ENCODE data around the gene PMAIP1.
"Not testable (repeated sequence)": the region's sequence is repeated elsewhere in the genome, so short reads cannot be mapped to it uniquely, and the experiment has no call there.

The PMAIP1 gene

DNA sequence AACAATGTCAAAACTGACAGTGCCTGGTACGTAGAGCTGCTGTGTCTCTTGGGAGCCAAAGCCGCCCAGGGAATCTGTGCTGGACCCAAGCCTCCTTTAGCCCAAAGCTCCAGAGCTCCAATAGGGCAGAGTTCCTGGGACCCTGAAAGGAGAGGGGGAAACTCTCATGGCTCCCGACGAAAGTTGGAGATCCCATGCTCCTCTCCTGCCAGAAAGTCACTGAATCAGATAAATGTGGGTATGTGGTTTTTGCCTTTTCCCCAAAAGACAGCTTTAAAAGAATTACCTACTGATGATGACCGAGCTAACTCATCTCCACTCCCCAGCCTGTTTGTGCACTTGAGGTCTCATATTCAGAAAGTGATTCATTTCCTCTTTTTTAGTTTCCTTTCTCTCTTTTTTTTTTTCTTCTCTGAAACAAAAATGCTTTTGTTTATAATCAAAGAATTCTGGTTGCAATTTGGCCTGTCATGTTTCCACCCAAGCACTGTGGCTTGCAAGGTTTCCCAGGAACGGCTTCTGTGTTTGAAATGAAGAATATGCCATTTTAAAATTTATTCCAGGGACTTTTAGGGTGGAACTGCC is 14.1 kb upstream of the PMAIP1 start:
- DNase-seq (ENCODE audit: low read depth) = peak; percentile 21

DNA sequence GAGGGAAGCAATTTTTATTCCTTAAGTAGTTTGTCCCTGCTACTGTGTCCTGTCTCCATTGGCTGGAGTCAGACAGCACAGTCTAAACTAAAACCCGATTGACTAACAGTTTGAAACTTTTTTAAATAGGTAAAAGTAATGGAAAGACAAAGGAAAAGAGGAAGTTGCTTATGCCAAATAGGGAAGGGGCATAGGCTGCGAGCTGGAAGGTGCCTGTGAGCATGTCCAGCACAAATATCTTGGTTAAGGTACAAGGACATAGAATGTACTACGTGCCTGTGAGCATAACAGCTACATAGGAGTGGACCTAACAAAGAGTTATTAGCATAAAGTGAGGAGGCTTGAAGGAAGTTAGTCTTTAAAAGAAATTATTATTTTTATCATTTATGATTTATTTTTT is 13.4 kb upstream of the PMAIP1 start:
- not testable (repeated sequence) for DNase-seq (ENCODE audit: low read depth)

GRCh38 chr18:59892123-59892522 is 7.7 kb upstream of the PMAIP1 start:
- no peak for DNase-seq (ENCODE audit: low read depth)

GRCh38 chr18:59893971-59894370 is 5.8 kb upstream of the PMAIP1 start:
- no peak for DNase-seq (ENCODE audit: low read depth)

- DNase-seq (ENCODE audit: low read depth) = no peak
Observed at GRCh38 chr18:59897321-59897954, 2.4 kb upstream of the PMAIP1 start.

GRCh38 chr18:59898093-59898492 is 1.7 kb upstream of the PMAIP1 start:
- no peak for DNase-seq (ENCODE audit: low read depth)

- no peak for DNase-seq (ENCODE audit: low read depth)
Observed at GRCh38 chr18:59898609-59899297, 1.0 kb upstream of the PMAIP1 start.

- peak; percentile 60 for DNase-seq (ENCODE audit: low read depth)
Observed at GRCh38 chr18:59900222-59901128, 679 bp downstream of the PMAIP1 start.

DNA sequence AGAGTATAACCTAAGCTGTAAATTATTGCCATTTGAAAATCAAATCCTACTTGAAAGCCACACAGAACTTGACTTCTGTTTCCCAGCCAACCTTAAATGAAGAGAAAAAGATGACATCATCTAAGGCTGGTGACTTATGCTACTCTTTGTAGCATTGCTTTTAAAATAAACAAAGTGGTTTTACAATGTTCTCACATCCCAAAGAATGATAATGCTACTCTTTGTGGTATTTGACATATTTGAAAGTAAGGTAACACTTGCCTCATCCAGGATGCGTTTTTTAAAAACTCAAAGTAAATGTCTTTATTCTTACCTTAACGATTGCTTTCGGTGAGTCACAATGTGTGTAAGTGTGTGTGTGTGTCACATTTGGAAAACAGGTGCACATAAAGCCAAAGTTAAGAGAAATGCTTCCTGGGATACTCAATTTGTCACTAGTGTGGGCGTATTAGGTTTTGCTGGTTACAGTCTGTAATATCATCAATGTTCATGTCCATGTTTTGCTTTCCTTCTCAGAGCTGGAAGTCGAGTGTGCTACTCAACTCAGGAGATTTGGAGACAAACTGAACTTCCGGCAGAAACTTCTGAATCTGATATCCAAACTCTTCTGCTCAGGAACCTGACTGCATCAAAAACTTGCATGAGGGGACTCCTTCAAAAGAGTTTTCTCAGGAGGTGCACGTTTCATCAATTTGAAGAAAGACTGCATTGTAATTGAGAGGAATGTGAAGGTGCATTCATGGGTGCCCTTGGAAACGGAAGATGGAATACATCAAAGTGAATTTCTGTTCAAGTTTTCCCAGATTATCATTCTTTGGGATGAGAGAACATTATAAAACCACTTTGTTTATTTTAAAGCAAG is 2.6 kb downstream of the PMAIP1 start:
- no peak for DNase-seq (ENCODE audit: low read depth)

GRCh38 chr18:59902993-59903610 is 3.3 kb downstream of the PMAIP1 start:
- no peak for DNase-seq (ENCODE audit: low read depth)

GRCh38 chr18:59904011-59904601 is 4.3 kb downstream of the PMAIP1 start:
- DNase-seq (ENCODE audit: low read depth) = no peak

GRCh38 chr18:59905686-59906091 is 5.9 kb downstream of the PMAIP1 start:
- DNase-seq (ENCODE audit: low read depth) = no peak

GRCh38 chr18:59906203-59906602 is 6.4 kb downstream of the PMAIP1 start:
- no peak for DNase-seq (ENCODE audit: low read depth)

GRCh38 chr18:59907172-59907571 is 7.4 kb downstream of the PMAIP1 start:
- no peak for DNase-seq (ENCODE audit: low read depth)

DNA sequence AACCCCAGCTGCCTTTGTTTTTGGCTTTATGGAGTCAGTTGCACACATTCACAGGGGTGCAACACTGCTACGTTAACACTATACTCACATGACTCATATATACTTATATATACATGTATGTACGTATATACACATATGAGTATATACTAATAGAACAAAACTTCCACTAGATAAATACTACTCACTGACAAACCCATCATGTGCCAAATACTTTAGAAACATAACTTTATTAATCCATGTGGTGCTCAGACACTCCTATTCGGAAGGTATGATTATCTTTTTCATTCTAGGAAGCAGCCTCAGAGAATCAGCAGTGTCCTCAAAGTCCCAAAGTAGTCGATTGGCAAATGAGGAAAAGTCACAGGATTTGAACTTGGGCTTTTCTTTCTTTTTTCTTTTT is 7.9 kb downstream of the PMAIP1 start:
- no peak for DNase-seq (ENCODE audit: low read depth)

DNA sequence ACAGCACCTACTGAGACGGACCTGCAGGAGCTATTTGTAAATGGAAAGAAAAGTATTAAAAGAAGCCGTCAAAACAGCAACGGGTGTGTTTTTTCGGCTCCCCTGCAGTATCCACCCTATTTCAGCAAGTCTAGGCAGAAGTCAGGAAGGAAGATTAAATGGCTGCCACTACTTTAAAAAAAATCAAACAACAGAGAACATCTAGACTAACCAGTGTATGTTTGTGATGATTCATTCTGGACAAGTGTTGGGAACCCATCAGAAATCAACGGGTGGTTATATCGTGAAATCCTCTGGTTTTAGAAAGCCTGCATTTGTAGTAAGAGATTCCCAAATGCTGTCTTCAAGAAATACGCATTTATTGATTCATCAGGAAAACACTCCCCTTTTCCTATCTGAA is 9.0 kb downstream of the PMAIP1 start:
- no peak for DNase-seq (ENCODE audit: low read depth)

- no peak for DNase-seq (ENCODE audit: low read depth)
Observed at GRCh38 chr18:59909289-59910036, 9.7 kb downstream of the PMAIP1 start.

DNA sequence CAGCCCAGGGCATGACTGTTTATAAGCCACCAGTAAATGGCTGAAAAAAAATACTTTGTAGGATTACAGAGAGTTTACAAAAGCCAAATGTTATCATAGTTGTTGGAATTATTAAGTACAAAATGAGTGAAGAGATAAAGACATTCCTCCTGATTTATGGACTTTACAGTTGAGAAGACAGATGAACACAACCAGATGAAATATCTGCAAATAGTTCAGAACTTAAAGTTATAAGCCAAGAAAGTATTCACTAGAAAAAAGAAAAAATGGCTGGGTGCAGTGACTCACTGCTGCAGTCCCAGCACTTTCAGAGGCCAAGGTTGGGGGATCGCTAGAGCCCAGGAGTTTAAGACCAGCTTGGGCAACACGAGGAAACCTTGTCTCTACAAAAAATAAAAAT is 11.2 kb downstream of the PMAIP1 start:
- DNase-seq (ENCODE audit: low read depth) = no peak

DNA sequence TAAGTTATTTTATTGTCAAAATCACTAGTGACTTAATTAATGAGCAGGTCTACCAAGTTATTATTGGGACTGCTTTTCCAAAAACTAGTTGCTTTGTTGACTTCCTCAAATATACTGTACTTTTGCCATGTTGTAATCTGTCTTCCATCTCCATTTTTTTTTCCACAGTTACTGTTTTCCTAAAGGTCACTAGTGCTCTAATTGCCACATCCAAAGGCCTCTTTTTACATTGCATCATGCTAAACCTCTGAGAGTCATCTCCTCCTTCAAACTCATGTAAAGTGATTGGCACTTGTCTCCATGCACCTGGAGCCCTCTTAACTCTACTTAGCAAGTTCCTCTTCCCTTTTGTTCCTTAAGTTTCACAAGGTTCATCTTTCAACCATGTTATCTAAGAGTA is 11.8 kb downstream of the PMAIP1 start:
- no peak for DNase-seq (ENCODE audit: low read depth)

DNA sequence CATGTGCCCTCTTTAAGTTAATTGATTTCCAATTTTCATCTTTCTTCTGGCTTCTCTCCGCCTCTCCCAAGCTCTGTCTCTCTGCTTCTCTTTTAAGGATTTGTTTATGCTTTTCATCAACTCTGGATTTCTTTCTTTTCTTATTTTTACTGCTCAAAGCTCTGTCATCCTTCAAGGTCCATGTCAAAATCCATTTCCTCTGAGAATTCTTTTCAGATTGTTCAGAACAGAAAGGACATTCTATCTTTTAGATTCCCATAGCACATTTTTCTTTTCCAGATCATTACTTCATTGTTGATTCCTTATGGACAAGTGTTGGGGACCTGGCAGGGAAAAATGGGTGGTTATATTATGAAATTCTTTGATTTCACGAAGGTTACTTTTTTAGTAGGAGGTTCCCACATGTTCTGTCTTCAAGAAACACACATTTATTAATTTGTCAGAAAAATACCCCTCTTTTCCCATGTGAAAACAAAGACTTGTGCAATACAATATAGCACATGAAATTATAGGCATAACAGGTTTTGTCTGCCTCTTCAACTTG is 12.3 kb downstream of the PMAIP1 start:
- no peak for DNase-seq (ENCODE audit: low read depth)

All from activated T-cell treated with anti-CD3 and anti-CD28 coated beads for 24 hours (primary cell).